A549 (cell line): ENCODE data around the gene GAS7. TPM values are rescaled to one million over a fixed set of nuclear protein-coding genes. Genes with fewer than 3 reads are reported as not detected.

Source experiments
- ATAC-seq, 2 experiments: fragments of 200-7000 bp in 1 of 2; fragments of >200 bp in 1 of 2; cut with Nextera tagmentation in 1 of 2; cut with Tn5 transposase in 1 of 2; 3 replicates each; pipeline versions ENCODE4 v1.8.0 to v1.9.1; 2018 to 2020; ENCODE audit warnings: mild to moderate bottlenecking in 1 of 2, moderate library complexity in 1 of 2
- CTCF ChIA-PET: fragments of 300-600 bp; sonication (Branson Sonifier 250); formaldehyde crosslinking; extraction: SDS; loops from one replicate; lab custom pipeline; 2021; ENCODE audit warnings: antibody characterized with exemption, inconsistent platforms; lab: Yijun Ruan, JAX
- POLR2A ChIA-PET: fragments of 350-600 bp; formaldehyde crosslinking; extraction: SDS; loops from one replicate; lab custom pipeline; 2021; ENCODE audit warnings: antibody characterized with exemption, inconsistent platforms; lab: Yijun Ruan, JAX
- DNase-seq, 2 experiments: peaks; one replicate each; pipeline versions ENCODE4 v3.0.0 to v3.0.0-alpha.2; 2011 to 2016; ENCODE audit warnings: low read depth in 1 of 2, low spot score in 1 of 2
- FAIRE-seq: peaks from 2 replicates; lab custom pipeline; 2011; peaks lifted over from hg19 to GRCh38; lab: Jason Lieb, UNC
- H3K27ac ChIP-seq, 2 experiments: fragments of >200 bp; sonication (Bioruptor Twin); formaldehyde crosslinking; 3 replicates each; pipeline ENCODE4 v1.5.1; 2016 to 2017
- H3K4me1 ChIP-seq: fragments of >200 bp; sonication (Bioruptor Twin); formaldehyde crosslinking; 3 replicates; pipeline ENCODE4 v1.6.1; 2016
- H3K4me2 ChIP-seq: fragments of >200 bp; sonication (Bioruptor Twin); formaldehyde crosslinking; 3 replicates; pipeline ENCODE4 v1.6.1; 2016
- H3K4me3 ChIP-seq: fragments of >200 bp; sonication (Bioruptor Twin); formaldehyde crosslinking; 3 replicates; pipeline ENCODE4 v1.5.1; 2016
- H3K9me3 ChIP-seq: fragments of >200 bp; sonication (Bioruptor Twin); formaldehyde crosslinking; 3 replicates; pipeline ENCODE4 v1.6.1; 2016
- BHLHE40 ChIP-seq: IDR thresholded peaks from 2 replicates; pipeline ENCODE4 v1.6.1; 2012; ENCODE audit warnings: low read depth, low read length, inconsistent platforms
- CBX2 ChIP-seq: fragments of 200-600 bp; sonication (generic); IDR thresholded peaks from 2 replicates; pipeline ENCODE4 v1.6.1; 2016; ENCODE audit warnings: low read depth, mild to moderate bottlenecking, borderline replicate concordance
- CEBPB ChIP-seq, 2 experiments: fragments of >200 bp in 1 of 2; sonication (Bioruptor Twin) in 1 of 2; formaldehyde crosslinking in 1 of 2; IDR thresholded peaks; 2 replicates each; pipeline ENCODE4 v1.6.1; 2012 to 2016
- CHD2 ChIP-seq: fragments of 150-350 bp; IDR thresholded peaks from 2 replicates; pipeline ENCODE4 v1.6.1; 2014; ENCODE audit warnings: low read length; ENCODE audit not compliant: partially characterized antibody
- CHD4 ChIP-seq: fragments of 200-600 bp; sonication (generic); IDR thresholded peaks from 2 replicates; pipeline ENCODE4 v1.6.1; 2016; ENCODE audit warnings: antibody characterized with exemption, mild to moderate bottlenecking, borderline replicate concordance
- EP300 ChIP-seq, 2 experiments: fragments of >200 bp; sonication (Bioruptor Twin); formaldehyde crosslinking; IDR thresholded peaks; 2 replicates in 1 of 2; 3 replicates in 1 of 2; pipeline ENCODE4 v1.6.1; 2016 to 2017
- ESRRA ChIP-seq: fragments of 150-350 bp; IDR thresholded peaks from 2 replicates; pipeline ENCODE4 v1.6.1; 2014; ENCODE audit warnings: mild to moderate bottlenecking, low read length, borderline replicate concordance
- FOSB ChIP-seq: fragments of 250-450 bp; sonication (Bioruptor Pico); IDR thresholded peaks from 2 replicates; pipeline ENCODE4 v1.5.0; 2020; ENCODE audit warnings: mild to moderate bottlenecking, moderate library complexity
- FOSL2 ChIP-seq, 2 experiments: fragments of 450-650 bp in 1 of 2; fragments of >200 bp in 1 of 2; sonication (Bioruptor Twin) in 1 of 2; formaldehyde crosslinking; IDR thresholded peaks; 2 replicates each; pipeline versions ENCODE4 v1.5.0 to v1.6.1; 2016 to 2020; ENCODE audit warnings: mild to moderate bottlenecking in 1 of 2, moderate library complexity in 1 of 2
- HES2 ChIP-seq: fragments of >200 bp; sonication (Bioruptor Twin); formaldehyde crosslinking; IDR thresholded peaks from 2 replicates; pipeline ENCODE4 v1.6.1; 2016
- HMGXB4 ChIP-seq: fragments of 250-450 bp; sonication (Bioruptor Pico); IDR thresholded peaks from 2 replicates; pipeline ENCODE4 v1.5.0; 2021; ENCODE audit warnings: mild to moderate bottlenecking, moderate library complexity, borderline replicate concordance
- HOXB13 ChIP-seq: fragments of 250-450 bp; sonication (Bioruptor Pico); IDR thresholded peaks from 2 replicates; pipeline ENCODE4 v1.5.0; 2020; ENCODE audit warnings: low read depth, mild to moderate bottlenecking, moderate library complexity
- JUN ChIP-seq, 2 experiments: fragments of >200 bp; sonication (Bioruptor Twin); formaldehyde crosslinking; IDR thresholded peaks; 2 replicates in 1 of 2; 3 replicates in 1 of 2; pipeline ENCODE4 v1.6.1; 2016 to 2017
- JUNB ChIP-seq: fragments of >200 bp; sonication (Bioruptor Twin); formaldehyde crosslinking; IDR thresholded peaks from 2 replicates; pipeline ENCODE4 v1.6.1; 2016
- KDM5A ChIP-seq: fragments of 200-600 bp; sonication (generic); IDR thresholded peaks from 2 replicates; pipeline ENCODE4 v1.6.1; 2016; ENCODE audit warnings: antibody characterized with exemption, mild to moderate bottlenecking
- MYC ChIP-seq: IDR thresholded peaks from 2 replicates; pipeline ENCODE4 v1.6.1; 2012; ENCODE audit warnings: mild to moderate bottlenecking, inconsistent platforms, low read length, improper control_type of control experiment, borderline replicate concordance
- NFE2L2 ChIP-seq: fragments of 150-350 bp; conservative IDR thresholded peaks from 2 replicates; pipeline ENCODE4 v1.6.1; 2014; ENCODE audit warnings: low read length
- NPAS2 ChIP-seq: fragments of 250-450 bp; sonication (Bioruptor Pico); IDR thresholded peaks from 2 replicates; pipeline ENCODE4 v1.8.0; 2022; ENCODE audit warnings: mild to moderate bottlenecking, moderate library complexity, borderline replicate concordance
- NR3C1 ChIP-seq: fragments of >200 bp; sonication (Bioruptor Twin); formaldehyde crosslinking; IDR thresholded peaks from 3 replicates; pipeline ENCODE4 v1.6.1; 2017
- RCOR1 ChIP-seq: fragments of 150-350 bp; IDR thresholded peaks from 2 replicates; pipeline ENCODE4 v1.6.1; 2014; ENCODE audit warnings: antibody characterized with exemption, low read length, low read depth
- RNF2 ChIP-seq: fragments of 200-600 bp; sonication (generic); IDR thresholded peaks from 2 replicates; pipeline ENCODE4 v1.6.1; 2016; ENCODE audit warnings: low read depth, mild to moderate bottlenecking, antibody characterized with exemption, moderate library complexity, borderline replicate concordance
- SREBF2 ChIP-seq: fragments of 450-650 bp; IDR thresholded peaks from 2 replicates; pipeline ENCODE4 v1.6.1; 2014; ENCODE audit warnings: mild to moderate bottlenecking, moderate library complexity
- TP53 ChIP-seq: fragments of 250-450 bp; sonication (Bioruptor Pico); IDR thresholded peaks from 2 replicates; pipeline ENCODE4 v1.5.0; 2021; ENCODE audit warnings: mild to moderate bottlenecking, moderate library complexity
- ZSCAN20 ChIP-seq: fragments of 250-450 bp; sonication (Bioruptor Pico); IDR thresholded peaks from 2 replicates; pipeline ENCODE4 v1.8.0; 2022; ENCODE audit warnings: mild to moderate bottlenecking, moderate library complexity
- WGBS: methylation state at CpG from one replicate; pipeline ENCODE4 v1.1.6; 2017; ENCODE audit errors: missing lambda C conversion rate; 5-methylcytosine and 5-hydroxymethylcytosine counted together
- polyA plus RNA-seq, 4 experiments: library from polyadenylated mRNA; depleted of rRNA in 3 of 4; stranded (reverse); fragments of >200 nt; fragmentation: RNase III in 1 of 4; extraction: RNeasy Plus Mini Kit Qiagen cat#74134 plus additional on column Dnase treatment in 1 of 4; gene quantifications; 2 replicates in 3 of 4; 3 replicates in 1 of 4; pipeline ENCODE4 v1.2.3, GENCODE V29; 2011 to 2017

GAS7 gene
- polyA plus RNA-seq, 2 of the 4 experiments (the other 2 are of a cell fraction): 1.3 to 1.5 TPM

GRCh38 chr17:9940841-9941240 is 257.6 kb downstream of the GAS7 start:
- Histone ChIP-seq H3K9me3 (peaks cover 4% of the 10 kb centered on the region; the same call in 2 of the 3 replicates), H3K4me3 (no peak overlapping the region), H3K4me2 (no peak overlapping the region), H3K4me1 (no peaks in the 10 kb centered on the region), H3K27ac (no peak overlapping the region)
- WGBS: 64% methylated on average over 9 of the region's 9 CpGs
- no peak for ATAC-seq
- ChIA-PET CTCF (interaction anchor here (1.2 to 14.3 kb wide), 6 partner anchors 13 to 676 kb away, joined by 3 to 155 read pairs (median 8); no protein-coding TSS in a partner anchor), POLR2A (no interaction called here)
- no peak for TF ChIP-seq RNF2
- no peak for TF ChIP-seq RCOR1
- TF ChIP-seq EP300 (IDR thresholded peaks at IDR 0.05): no peak
- TF ChIP-seq CBX2: no peak
- no peak for TF ChIP-seq ZSCAN20 (CRISPR knock-in tag)
- no peak for TF ChIP-seq JUNB
- DNase-seq: no peak
- FAIRE-seq: no peak

- no peaks in the 10 kb centered on the region for H3K4me1 ChIP-seq
- H3K4me2 ChIP-seq: no peak overlapping the region
- ChIA-PET POLR2A (no interaction called here), CTCF (interaction anchor here (0.6 to 14.3 kb wide), 3 partner anchors 11 to 676 kb away, joined by 3 to 155 read pairs (median 4); partner anchors contain the start of gene RCVRN)
- no peak for ATAC-seq
- FAIRE-seq: peak; percentile 61
- H3K9me3 ChIP-seq: peaks cover 4% of the 10 kb centered on the region; the same call in 2 of the 3 replicates
- no peak overlapping the region for H3K4me3 ChIP-seq
- no peak overlapping the region for H3K27ac ChIP-seq
- 7% methylated on average over 1 of the region's 1 CpG for WGBS
- TF ChIP-seq ESRRA (no peak), CHD4 (no peak), HES2 (no peak), CHD2 (no peak), SREBF2 (no peak), BHLHE40 (no peak), JUN (IDR thresholded peaks at IDR 0.05) (no peak), CEBPB (IDR thresholded peaks at IDR 0.05) (no peak), FOSB (no peak), NR3C1 (no peak), TP53 (no peak), CBX2 (no peak), FOSL2 (IDR thresholded peaks at IDR 0.05) (no peak), FOSL2 (CRISPR knock-in tag; IDR thresholded peaks at IDR 0.05) (no peak), RCOR1 (no peak), HMGXB4 (no peak), NPAS2 (no peak), KDM5A (no peak), ZSCAN20 (CRISPR knock-in tag) (no peak), HOXB13 (CRISPR knock-in tag) (no peak), MYC (no peak)
- no peak for DNase-seq
Measured at GRCh38 chr17:9938764-9939163, 259.6 kb downstream of the GAS7 start.

GRCh38 chr17:9937901-9938300 is 260.5 kb downstream of the GAS7 start:
- CTCF ChIA-PET: interaction anchor here (0.7 to 3.3 kb wide), 3 partner anchors 9 to 44 kb away, joined by 3 to 15 read pairs (median 5); no protein-coding TSS in a partner anchor
- DNase-seq (no peak), FAIRE-seq (no peak), ATAC-seq (no peak)
- no peak overlapping the region for H3K27ac ChIP-seq
- POLR2A ChIA-PET: no interaction called here
- no peaks in the 10 kb centered on the region; the same call in 2 of the 3 replicates for H3K4me1 ChIP-seq
- 83% methylated on average over 9 of the region's 9 CpGs for WGBS
- TF ChIP-seq NFE2L2: no peak
- peaks cover 4% of the 10 kb centered on the region; the same call in 2 of the 3 replicates for H3K9me3 ChIP-seq
- H3K4me2 ChIP-seq: no peak overlapping the region
- no peak overlapping the region for H3K4me3 ChIP-seq
